Hematopoietic multipotent progenitor cell treated with erythropoietin and hydrocortisone succinate and interleukin-3 and kit ligand, for 8 days (in vitro differentiated cells): ENCODE data around the gene ABHD15.
A peak's percentile ranks its signal among the peaks of the same experiment; 100 is the strongest.

Experiments
- DNase-seq: peaks from one replicate; pipeline ENCODE4 v3.0.0-alpha.2; 2015

ABHD15 gene, protein sequence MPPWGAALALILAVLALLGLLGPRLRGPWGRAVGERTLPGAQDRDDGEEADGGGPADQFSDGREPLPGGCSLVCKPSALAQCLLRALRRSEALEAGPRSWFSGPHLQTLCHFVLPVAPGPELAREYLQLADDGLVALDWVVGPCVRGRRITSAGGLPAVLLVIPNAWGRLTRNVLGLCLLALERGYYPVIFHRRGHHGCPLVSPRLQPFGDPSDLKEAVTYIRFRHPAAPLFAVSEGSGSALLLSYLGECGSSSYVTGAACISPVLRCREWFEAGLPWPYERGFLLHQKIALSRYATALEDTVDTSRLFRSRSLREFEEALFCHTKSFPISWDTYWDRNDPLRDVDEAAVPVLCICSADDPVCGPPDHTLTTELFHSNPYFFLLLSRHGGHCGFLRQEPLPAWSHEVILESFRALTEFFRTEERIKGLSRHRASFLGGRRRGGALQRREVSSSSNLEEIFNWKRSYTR

DNA sequence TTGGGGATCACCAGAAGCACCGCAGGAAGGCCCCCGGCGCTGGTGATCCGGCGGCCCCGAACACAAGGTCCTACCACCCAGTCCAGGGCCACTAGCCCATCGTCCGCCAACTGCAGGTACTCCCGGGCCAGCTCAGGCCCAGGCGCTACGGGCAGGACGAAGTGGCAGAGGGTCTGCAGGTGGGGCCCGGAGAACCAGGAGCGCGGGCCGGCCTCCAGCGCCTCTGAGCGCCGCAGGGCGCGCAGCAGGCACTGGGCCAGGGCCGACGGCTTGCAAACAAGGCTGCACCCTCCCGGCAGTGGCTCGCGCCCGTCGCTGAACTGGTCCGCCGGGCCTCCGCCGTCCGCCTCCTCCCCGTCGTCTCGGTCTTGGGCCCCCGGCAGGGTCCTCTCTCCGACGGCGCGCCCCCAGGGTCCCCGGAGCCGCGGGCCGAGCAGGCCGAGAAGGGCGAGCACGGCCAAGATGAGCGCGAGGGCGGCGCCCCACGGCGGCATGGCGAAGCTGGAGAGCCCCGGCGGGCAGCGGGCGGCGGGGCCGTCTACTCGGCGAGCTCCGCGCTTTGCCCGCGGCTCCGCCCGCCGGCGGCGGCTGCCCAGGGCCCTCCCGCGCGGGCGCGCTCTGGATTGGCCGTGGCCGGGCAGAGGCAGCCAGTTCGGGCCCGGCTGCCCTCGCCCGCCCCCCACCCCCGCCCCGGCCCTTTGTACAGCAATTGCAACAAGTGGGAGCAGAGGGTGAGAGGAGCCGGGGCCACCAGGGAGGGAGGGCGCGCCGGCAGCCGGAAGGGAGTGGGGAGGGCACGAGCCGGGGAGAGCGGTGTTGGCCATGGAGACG lies at the start of gene ABHD15:
Gene ABHD15, minus strand, starts transcription at position 565 of the 831 bp plus-strand sequence. Its CDS starts 71 bp downstream, at position 494.
- peak; percentile 48 for DNase-seq

DNA sequence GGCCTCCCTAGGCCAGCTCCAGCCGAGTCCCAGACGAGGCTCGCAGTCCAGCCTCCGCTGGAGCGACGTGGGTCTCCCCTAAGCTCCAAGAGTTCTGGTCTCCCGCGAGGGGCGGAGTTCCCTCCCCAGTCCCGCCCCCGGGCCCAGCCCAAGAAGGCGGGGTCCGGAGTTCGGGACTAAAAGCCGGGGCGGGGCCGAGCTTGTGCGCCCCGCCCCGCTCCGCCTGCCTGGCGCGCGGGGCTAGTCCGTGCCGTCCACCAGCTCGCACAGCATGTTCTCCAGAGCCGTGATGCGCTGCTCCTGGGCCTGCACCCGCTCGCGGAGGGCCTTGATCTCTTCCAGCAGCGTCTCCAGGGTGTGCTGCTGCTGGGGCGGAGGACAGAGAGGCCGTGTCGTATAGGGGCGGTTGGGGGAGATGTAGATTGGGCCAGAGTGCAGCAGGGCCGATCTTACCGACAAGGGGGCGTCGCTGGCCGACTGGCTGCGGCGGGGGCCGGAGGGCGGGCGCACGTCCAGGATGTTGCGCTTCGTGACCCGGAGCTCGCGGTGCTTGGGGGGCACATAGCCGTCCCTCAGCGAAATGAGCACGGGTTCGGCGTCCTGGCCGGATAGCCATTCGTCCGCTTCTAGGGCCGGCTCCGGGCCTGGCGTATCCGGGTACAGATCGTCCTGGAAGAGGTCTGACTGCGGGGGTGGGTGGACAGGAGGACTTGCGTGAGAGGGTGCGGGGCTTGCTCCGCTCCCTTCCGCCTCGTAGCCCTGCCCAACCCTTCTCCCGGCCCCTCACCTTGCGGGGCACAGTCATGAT lies 48.9 kb upstream of the ABHD15 start:
- DNase-seq: peak; percentile 87

DNA sequence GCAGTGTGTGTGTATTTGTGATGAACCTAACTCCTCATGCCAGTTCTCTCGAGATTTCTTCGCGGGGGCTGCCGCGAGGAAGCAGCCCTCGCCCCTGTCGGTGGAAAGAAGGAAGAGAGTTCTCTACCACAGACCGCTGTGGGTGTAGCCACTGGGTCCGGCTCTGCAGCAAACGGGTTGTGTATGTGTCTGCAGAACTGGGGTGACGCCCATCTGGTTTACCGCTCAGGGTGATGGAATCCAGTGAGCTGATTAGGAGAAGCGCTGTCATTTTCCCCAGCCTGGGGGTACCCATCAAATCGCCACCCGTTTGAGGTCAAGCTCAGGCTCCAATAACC lies 48.2 kb upstream of the ABHD15 start:
- DNase-seq: peak; percentile 81

DNA sequence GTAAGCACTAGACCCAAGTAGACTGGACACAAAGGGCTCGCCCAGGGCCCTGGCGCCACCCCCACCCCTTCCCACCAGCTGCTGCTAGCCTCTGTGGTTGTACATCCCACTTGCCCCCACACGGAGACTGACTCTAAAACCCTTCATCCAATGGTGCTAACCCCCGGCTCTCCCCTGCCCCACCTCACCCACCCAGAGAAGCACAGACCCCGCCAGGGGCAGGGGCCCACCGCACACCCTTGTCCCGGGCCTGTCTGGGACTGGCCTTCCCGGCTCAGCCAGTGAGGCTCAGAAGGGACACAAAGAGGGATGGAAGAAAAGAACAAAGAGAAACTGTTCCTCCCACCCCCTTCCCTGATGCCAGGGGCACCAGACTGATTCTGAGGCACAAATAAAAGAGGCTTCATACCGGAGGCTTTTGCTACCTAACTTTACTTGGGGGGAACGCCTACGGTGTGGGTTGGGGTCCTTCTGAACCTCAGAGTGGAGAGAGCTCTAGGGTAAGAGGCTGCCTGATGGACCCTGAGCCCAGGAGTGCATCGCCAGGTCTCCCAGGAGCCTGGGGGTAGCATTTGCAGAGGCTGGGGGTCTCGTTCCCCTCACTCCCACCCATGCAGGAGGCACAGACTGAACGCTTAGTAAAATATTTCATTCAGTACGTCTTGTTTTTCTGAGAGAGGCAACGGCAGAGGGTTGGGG lies 47.7 kb upstream of the ABHD15 start:
- DNase-seq: no peak

DNA sequence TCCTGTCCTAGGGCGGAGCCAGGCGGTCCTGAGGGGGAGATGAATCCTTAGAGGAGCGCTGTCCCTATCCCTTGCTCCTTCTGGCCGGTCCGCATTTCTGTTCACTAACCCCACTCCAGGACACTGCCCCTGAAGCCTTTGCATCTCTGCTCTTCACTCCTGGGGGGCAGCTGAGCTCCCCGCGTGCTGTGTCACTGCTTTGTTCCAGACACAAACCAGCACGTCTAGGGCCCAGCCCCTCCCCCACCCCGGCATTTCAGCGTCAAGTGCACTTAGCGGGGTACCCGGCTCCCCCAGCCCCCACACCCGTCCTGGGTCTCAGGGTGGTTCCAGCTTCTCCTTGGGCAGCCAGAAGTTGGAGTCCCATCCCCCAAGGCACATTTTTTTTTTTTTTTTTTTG lies 47.0 kb upstream of the ABHD15 start:
- no peak for DNase-seq

DNA sequence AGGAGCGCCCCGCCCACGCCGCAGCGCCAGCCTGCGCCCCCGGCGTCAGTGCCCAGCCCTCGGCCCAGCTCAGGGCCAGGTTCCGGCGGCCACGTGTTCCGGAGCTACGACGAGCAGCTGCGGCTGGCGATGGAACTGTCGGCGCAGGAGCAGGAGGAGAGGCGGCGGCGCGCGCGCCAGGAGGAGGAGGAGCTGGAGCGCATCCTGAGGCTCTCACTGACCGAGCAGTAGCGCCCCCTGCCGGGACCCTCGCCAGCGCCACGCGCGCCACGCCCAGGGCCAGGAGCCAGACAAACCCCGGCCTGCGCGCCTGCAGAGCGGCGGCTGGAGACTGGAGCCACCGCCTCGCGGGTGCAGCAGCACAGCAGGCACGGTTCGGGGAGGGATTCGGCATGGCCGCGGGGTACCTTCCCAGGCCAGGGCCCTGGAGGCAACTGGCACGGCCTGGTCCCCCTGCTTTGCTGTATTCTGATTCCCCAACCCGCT lies 46.6 kb upstream of the ABHD15 start:
- DNase-seq: peak; percentile 90

DNA sequence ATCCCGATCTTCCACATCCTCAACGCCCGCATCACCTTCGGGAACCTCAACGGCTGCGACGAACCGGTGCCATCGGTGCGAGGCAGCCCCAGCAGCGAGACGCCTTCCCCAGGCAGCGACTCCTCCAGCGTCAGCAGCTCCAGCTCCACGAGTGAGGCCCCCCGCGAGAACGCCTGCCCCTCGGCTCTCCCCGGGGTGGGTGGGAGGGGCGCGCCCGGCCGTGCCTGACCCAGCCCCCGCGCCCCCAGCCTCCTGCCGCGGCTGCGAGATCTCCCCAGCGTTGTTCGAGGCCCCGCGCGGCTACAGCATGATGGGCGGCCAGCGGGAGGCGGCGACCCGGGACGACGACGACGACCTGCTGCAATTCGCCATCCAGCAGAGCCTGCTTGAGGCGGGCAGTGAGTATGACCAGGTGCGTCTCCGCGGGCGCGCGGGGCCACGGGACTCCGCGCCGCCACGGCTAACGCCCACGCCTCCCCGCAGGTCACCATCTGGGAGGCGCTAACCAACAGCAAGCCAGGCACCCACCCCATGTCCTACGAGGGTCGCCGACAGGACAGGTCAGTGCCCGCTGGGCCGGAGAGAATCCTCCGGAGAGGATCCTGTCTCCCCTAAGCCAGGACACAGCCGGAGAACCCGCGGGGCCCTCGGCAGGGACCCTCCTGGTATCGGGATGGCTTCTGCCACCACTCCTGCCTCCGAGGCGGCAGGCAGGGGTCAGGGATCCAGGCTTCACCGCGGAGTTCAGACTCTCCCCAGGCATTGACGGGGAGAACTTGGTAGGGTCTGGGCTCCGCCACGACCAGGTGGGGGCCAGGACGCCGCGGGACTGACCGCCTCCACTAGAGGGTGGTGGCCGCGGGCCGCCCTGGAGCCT lies 45.8 kb upstream of the ABHD15 start:
- no peak for DNase-seq

DNA sequence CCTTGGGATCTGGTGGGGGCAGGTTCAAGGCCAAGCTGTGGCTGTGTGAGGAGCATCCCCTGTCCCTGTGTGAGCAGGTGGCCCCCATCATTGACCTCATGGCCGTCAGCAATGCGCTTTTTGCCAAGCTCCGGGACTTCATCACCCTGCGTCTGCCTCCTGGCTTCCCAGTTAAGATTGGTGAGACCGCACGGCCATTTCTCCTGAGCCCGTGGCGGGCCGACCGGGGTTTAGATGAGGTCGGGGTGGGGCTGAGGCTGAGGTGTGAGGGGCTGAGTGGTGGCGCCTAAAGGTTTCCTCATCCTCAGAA lies 45.2 kb upstream of the ABHD15 start:
- no peak for DNase-seq

DNA sequence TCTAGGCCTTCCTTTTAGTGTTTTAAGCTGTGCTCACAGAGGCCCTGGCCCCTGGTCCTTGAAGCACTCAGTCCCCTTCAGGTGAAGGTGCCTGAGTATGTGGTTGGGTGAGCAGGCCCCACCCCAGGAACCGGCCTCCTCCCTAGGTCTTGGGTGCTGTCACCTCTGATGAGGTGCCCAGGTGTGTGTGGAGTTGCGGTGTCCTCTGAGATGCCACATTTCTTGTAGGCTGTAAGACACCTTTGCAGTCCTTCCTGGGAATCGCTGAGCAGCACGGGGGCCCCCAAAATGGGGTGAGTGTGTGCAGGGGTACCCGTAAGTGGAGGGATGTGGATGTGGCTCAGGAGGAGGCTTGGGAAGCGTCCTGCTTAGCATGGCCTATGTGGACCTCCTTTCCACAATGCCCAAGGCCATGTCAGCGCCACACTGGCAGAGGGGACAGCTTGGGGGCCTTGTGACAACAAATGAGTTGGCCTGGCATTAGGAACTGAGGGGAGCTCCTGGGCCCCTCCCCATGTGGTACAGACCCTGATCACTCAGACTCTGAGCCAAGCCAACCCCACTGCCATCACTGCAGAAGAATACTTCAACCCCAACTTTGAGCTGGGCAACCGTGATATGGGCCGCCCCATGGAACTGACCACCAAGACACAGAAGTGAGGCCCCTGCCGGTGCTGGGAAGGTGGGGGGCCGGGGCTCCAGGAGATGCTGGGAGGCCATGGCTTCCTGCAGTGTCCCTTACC lies 44.7 kb upstream of the ABHD15 start:
- no peak for DNase-seq

DNA sequence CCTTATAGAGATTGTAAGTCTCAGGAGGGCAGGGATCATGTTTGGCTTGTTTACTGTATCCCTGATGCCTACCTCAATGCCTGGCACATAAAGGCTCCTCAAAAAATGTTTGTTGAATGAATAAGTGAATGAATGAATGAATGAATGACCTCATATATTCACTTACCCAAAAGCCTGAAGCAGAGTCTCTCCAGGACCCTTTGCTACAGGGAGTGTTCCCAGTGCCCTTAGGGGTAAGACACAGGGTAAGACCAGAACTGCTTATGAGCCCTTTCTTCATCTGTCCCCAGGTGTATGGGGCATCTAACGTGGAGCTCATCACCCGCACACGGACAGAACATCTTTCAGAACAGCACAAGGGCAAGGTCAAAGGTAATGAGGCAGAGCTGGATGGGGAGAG lies 43.6 kb upstream of the ABHD15 start:
- no peak for DNase-seq

DNA sequence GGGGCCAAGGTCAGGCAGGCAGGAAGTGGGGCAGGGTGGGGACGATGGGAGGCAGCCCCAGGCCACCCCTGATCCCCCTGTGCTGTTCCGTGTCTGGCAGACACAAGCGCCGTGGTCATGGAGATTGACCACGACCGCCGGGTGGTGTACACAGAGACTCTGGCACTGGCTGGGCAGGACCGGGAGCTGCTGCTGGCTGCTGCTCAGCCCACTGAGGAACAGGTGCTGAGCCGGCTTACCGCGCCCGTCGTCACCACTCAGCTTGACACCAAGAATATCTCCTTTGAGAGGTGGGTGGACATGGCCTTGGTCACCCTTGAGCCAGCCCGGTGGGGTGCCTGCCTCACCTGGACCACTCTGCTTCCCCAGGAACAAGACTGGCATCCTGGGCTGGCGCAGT lies 42.1 kb upstream of the ABHD15 start:
- no peak for DNase-seq

DNA sequence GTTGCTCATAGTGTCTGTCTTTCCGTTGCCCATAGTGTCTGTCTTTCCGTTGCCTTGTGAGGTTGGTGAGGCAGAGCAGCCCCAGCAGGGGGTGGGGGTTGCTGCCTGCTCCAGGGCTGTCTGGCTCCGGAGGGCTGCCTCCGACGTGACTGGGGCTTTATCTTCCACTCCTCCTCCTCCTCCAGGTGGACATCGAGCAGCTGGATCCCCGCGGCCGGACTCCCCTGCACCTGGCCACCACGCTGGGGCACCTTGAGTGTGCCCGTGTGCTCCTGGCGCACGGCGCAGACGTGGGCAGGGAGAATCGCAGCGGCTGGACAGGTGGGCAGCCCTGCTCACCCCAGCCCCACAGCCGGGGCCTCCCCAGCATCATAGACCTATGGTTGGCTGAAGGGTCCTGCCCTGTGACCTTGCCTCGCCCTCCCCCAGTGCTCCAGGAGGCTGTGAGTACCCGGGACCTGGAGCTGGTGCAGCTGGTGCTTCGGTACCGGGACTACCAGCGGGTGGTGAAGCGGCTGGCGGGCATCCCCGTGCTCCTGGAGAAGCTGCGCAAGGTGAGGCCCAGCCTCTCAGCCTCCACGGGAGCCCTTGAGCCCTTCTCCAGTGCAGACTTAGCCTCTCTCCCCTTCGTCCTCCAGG lies 40.8 kb upstream of the ABHD15 start:
- DNase-seq: no peak

DNA sequence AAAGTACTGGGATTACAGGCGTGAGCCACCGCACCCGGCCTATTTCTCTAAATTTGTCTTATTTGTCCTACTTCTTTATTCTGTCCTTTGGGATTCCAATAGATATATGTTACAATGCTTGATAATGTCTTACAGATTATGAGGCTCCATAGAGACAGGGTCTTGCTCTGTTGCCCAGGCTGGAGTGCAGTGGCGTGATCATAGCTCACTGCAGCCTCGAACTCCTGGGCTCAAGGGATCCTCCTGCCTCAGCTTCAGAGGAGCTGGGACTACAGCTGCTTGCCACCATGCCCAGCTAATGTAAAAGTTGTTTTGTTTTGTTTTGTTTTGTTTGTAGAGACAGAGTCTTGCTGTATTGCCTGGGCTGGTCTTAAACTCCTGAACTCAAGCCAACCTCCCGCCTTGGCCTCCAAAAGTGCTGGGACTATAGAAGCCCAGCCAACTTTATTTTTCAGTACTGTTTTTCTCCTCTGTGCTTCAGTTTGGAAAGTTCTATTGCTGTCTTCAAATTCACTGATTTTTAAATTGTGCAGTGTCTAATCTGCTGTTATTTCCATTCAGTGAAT lies 36.4 kb upstream of the ABHD15 start:
- no peak for DNase-seq

DNA sequence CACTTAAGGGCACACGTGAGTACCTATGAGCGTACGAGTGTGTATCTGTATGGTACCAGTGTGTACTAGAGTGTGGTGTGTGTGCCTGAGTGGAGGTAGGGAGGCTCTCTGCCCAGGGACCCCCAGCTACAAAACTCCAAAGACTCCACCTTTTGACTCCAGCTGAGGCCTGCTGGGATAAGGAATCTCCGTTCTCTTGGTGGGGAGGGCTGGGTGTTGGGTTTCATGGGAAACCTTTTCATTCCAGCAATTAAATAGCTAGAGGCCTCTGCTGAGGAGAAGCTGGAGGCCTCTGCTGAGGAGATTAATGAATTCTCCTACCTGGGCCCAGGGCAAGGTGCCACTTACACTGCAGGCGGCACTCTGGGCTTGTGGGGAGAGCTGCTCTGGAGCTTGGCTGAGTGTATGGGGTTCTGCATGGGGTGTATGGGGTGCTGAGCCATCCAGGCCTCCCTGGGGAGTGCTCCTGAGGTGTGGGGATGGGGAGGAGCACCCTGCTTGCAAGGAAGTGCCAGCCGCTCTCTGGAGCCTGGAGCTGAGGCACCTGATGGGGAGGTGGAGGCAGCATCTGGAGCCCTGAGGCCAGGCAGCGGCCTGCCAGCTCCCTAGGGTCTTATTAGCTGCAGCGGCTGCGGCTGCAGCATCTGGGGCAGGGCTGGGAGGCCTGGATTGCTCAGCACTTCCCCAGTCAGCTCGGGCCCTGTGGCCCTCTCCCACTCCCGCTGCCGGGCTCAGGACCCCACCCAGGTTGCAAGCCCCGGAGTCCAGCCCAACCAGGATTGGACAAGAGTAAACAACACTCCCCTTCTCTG lies 30.7 kb upstream of the ABHD15 start:
- no peak for DNase-seq

DNA sequence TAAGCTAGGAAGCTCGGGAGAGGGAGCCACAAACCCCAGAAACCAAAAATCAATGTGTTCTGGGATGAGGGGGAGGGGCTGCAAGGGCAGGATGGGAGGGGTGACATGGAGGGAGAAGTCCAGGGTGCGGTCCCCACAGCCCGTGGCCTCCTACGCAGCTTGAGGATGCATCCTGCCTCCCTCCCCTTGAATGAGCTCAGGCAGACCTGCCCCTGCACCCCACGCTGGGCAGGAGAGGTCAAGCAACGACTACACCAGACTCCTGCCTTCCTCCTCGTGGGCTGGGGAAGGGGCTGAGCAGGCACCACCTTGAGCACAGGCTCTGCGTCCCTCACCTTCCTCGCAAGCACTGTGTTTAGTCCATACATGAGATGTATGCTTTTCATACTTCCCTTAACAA lies 30.0 kb upstream of the ABHD15 start:
- DNase-seq: no peak

DNA sequence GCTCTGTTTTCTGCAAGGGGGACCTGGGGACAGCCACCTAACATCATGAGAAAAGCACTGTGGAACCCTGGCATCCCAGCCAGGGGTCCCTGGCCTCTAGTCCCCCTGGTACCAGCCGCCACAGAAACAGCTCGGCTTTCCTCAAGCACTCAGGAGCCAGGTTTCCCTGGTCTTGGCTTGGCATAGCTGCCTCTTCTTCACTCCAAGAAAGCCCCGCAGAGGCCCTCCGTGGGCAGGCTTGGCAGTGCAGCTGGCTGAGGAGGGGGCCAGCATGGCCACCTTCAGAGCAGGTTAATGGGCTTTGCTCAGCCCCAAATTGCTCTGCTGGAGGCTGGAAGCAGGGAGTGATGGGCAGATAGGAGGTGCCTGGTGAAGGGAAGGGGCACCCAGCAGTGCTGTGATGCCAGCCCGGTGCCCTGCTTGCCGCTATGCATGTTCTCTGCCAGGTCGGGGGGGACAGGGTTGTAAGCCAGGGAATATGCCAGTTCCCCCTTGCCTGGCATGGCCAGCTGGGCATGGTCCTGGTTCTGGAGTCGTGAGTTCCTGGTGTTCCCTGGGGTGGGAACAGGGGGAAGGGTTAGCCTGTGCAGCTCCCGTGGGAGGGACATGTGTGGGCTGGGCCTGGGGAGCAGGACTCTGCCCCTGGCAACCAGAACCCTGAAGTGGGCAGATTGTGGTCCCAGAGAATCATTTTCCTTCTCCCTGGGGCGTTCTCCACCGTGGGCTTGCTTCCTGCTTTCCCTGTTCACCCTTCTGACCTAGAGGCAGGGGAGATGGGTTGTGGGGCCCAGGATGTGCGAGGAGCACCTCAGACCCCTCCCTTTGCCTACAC lies 29.3 kb upstream of the ABHD15 start:
- DNase-seq: no peak

DNA sequence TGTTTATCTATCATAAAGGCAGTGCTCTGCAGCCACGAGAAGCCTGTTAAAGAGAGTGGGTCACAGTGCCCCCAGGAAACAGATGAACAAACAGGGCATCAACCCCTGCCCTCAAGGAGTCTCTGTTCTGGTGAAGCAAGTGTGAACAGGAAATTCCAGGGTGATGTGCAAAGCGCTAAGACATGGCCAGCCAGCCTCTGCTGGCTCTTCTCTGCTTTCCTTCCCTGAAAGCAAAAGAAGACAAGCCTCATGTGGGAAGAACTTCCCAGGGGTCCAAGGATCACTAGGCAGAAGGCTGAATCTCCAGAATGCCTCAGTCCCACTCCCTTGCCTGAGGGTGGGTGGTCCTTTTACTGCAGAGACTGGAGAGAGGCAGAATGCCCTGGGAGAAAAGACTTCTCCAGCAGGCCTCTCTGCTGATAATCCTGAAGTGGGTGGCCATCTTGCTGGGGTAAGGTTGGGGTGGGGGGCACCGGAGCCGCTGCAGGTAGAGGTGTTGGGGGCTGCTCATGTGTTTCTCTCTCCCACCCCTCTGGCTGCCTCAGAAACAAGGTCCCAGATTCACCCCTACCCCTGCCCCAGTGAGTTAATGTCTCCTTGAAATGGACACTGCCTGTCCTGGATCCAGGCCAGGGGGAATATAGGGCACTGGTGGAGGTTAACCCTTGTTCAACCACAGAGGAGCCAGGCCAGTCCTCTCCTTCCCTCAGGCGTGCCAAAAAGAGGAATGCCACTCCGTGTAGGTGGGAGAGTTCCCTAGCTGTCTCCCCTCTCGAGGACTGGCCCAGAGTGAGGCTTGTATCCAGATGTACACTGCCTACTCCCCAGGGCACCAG lies 28.5 kb upstream of the ABHD15 start:
- DNase-seq: no peak
